H1 (cell line): ENCODE results near the gene RAB3B. TPM values are rescaled to one million over a fixed set of nuclear protein-coding genes. Genes with fewer than 3 reads are reported as not detected.

Experiments used
- CTCF ChIA-PET: fragments of 300-600 bp; sonication (Branson Sonifier 250); formaldehyde crosslinking; loops from one replicate; lab custom pipeline; 2021; ENCODE audit not compliant: partially characterized antibody; lab: Charles Lee
- POLR2A ChIA-PET: fragments of 300-600 bp; sonication (Branson Sonifier 250); formaldehyde crosslinking; loops from one replicate; lab custom pipeline; 2021; ENCODE audit warnings: inconsistent platforms; ENCODE audit not compliant: partially characterized antibody; lab: Charles Lee
- DNase-seq, 2 experiments: peaks; one replicate each; pipeline versions ENCODE4 v3.0.0 to v3.0.0-alpha.2; 2010 to 2022; ENCODE audit warnings: low spot score in 2 of 2, low read depth in 1 of 2, mixed read lengths in 1 of 2
- FAIRE-seq: peaks from 2 replicates; lab custom pipeline; 2011; peaks lifted over from hg19 to GRCh38; lab: Jason Lieb, UNC
- H2AFZ ChIP-seq: 2 replicates; pipeline ENCODE4 v1.8.1; 2012; ENCODE audit warnings: low read length, inconsistent platforms
- H2AK5ac ChIP-seq: 2 replicates; pipeline ENCODE4 v1.6.1; 2013; ENCODE audit warnings: low read depth, low read length
- H2BK120ac ChIP-seq: replicated peaks from 2 replicates; pipeline ENCODE3; 2013; ENCODE audit warnings: low read depth, low read length, inconsistent platforms
- H2BK12ac ChIP-seq: 2 replicates; pipeline ENCODE4 v1.6.1; 2013; ENCODE audit warnings: low read depth, low read length
- H2BK15ac ChIP-seq: 2 replicates; pipeline ENCODE4 v1.6.1; 2013; ENCODE audit warnings: low read length
- H2BK20ac ChIP-seq: 2 replicates; pipeline ENCODE4 v1.6.1; 2013; ENCODE audit warnings: low read length
- H2BK5ac ChIP-seq: 2 replicates; pipeline ENCODE4 v1.6.1; 2013; ENCODE audit warnings: low read depth, low read length
- H3K14ac ChIP-seq: 2 replicates; pipeline ENCODE4 v1.6.1; 2013; ENCODE audit warnings: inconsistent platforms; ENCODE audit not compliant: insufficient read length
- H3K18ac ChIP-seq: 2 replicates; pipeline ENCODE4 v1.6.1; 2013; ENCODE audit warnings: low read length; ENCODE audit errors: extremely low read depth
- H3K23ac ChIP-seq: 2 replicates; pipeline ENCODE4 v1.6.1; 2013; ENCODE audit warnings: inconsistent platforms; ENCODE audit not compliant: insufficient read length
- H3K23me2 ChIP-seq: 2 replicates; pipeline ENCODE4 v1.6.1; 2013; ENCODE audit warnings: low read depth, low read length
- H3K27ac ChIP-seq: 2 replicates; pipeline ENCODE4 v1.6.1; 2011; ENCODE audit warnings: low read depth, low read length, inconsistent platforms
- H3K27me3 ChIP-seq, 4 experiments: replicated peaks in 1 of 4; 1 replicate in 1 of 4; 2 replicates in 3 of 4; pipeline versions ENCODE4 v1.6.1 to v1.8.1; 2011 to 2013; ENCODE audit warnings: low read length in 3 of 4, mild to moderate bottlenecking in 3 of 4, inconsistent platforms in 2 of 4, mixed read lengths in 2 of 4, moderate library complexity in 1 of 4; ENCODE audit not compliant: control insufficient read depth in 3 of 4, insufficient read depth in 3 of 4; ENCODE audit errors: extremely low read depth in 1 of 4
- H3K36me3 ChIP-seq, 4 experiments: 2 replicates each; pipeline versions ENCODE4 v1.6.1 to v1.8.1; 2011 to 2013; ENCODE audit warnings: mild to moderate bottlenecking in 4 of 4, low read length in 3 of 4, moderate library complexity in 2 of 4, control low read depth in 1 of 4, inconsistent platforms in 1 of 4; ENCODE audit not compliant: insufficient read depth in 4 of 4, control insufficient read depth in 2 of 4
- H3K4ac ChIP-seq: replicated peaks from 2 replicates; pipeline ENCODE3; 2013; ENCODE audit warnings: low read length, low read depth, mixed read lengths, inconsistent platforms; ENCODE audit not compliant: insufficient read length
- H3K4me1 ChIP-seq, 4 experiments: replicated peaks in 1 of 4; 1 replicate in 1 of 4; 2 replicates in 3 of 4; pipeline versions ENCODE4 v1.6.1 to v1.8.1; 2011 to 2013; ENCODE audit warnings: low read length in 3 of 4, inconsistent platforms in 2 of 4, mixed read lengths in 1 of 4; ENCODE audit not compliant: insufficient read depth in 4 of 4, control insufficient read depth in 3 of 4
- H3K4me2 ChIP-seq, 2 experiments: 2 replicates each; pipeline versions ENCODE4 v1.6.1 to v1.8.1; 2011 to 2013; ENCODE audit warnings: low read depth in 2 of 2, low read length in 2 of 2, control low read depth in 1 of 2, inconsistent platforms in 1 of 2, mild to moderate bottlenecking in 1 of 2; ENCODE audit not compliant: insufficient read depth in 1 of 2
- H3K4me3 ChIP-seq, 4 experiments: fragments of 200-600, 300-600 bp in 1 of 4; sonication (generic), shearing (Covaris generic), sonication (Bioruptor Twin) in 1 of 4; 2 replicates each; pipeline versions ENCODE4 v1.5.1 to v1.8.1; 2011 to 2016; ENCODE audit warnings: low read length in 4 of 4, low read depth in 3 of 4, control low read depth in 2 of 4, inconsistent platforms in 2 of 4, mild to moderate bottlenecking in 2 of 4, mixed read lengths in 1 of 4, moderate library complexity in 1 of 4; ENCODE audit not compliant: insufficient read depth in 2 of 4; ENCODE audit errors: extremely low read depth in 1 of 4
- H3K56ac ChIP-seq: replicated peaks from 2 replicates; pipeline ENCODE3; 2013; ENCODE audit warnings: low read depth, mild to moderate bottlenecking, mixed read lengths, low read length, inconsistent platforms; ENCODE audit not compliant: insufficient read length
- H3K79me1 ChIP-seq: 2 replicates; pipeline ENCODE4 v1.6.1; 2013; ENCODE audit warnings: low read depth, low read length, control low read depth
- H3K79me2 ChIP-seq, 2 experiments: 2 replicates each; pipeline versions ENCODE4 v1.6.1 to v1.8.1; 2012 to 2013; ENCODE audit warnings: low read length in 2 of 2, mild to moderate bottlenecking in 2 of 2, inconsistent platforms in 1 of 2; ENCODE audit not compliant: insufficient read depth in 2 of 2, control insufficient read depth in 1 of 2
- H3K9ac ChIP-seq, 4 experiments: replicated peaks in 1 of 4; 1 replicate in 1 of 4; 2 replicates in 3 of 4; pipeline versions ENCODE4 v1.6.1 to v1.8.1; 2011 to 2013; ENCODE audit warnings: low read depth in 3 of 4, low read length in 3 of 4, control low read depth in 2 of 4, mild to moderate bottlenecking in 2 of 4, moderate library complexity in 2 of 4, inconsistent platforms in 1 of 4; ENCODE audit errors: extremely low read depth in 1 of 4
- H3K9me3 ChIP-seq, 2 experiments: 2 replicates each; pipeline versions ENCODE4 v1.6.1 to v1.8.1; 2012 to 2013; ENCODE audit warnings: mild to moderate bottlenecking in 2 of 2, moderate library complexity in 2 of 2, control low read depth in 1 of 2, inconsistent platforms in 1 of 2, low read depth in 1 of 2, low read length in 1 of 2, mixed read lengths in 1 of 2; ENCODE audit not compliant: insufficient read depth in 2 of 2
- H4K20me1 ChIP-seq, 2 experiments: replicated peaks in 1 of 2; 2 replicates each; pipeline versions ENCODE3 to v1.8.1; 2011 to 2013; ENCODE audit warnings: inconsistent platforms in 2 of 2, low read length in 2 of 2, mild to moderate bottlenecking in 1 of 2; ENCODE audit not compliant: insufficient read depth in 2 of 2, control insufficient read depth in 1 of 2
- H4K5ac ChIP-seq: 2 replicates; pipeline ENCODE4 v1.6.1; 2013; ENCODE audit warnings: low read length, low read depth, mixed read lengths, inconsistent platforms; ENCODE audit not compliant: insufficient read length
- H4K8ac ChIP-seq: 2 replicates; pipeline ENCODE4 v1.8.0; 2013; ENCODE audit warnings: mild to moderate bottlenecking, moderate library complexity, low read length, inconsistent platforms; ENCODE audit not compliant: insufficient read depth; ENCODE audit errors: extremely low read depth
- H4K91ac ChIP-seq: replicated peaks from 2 replicates; pipeline ENCODE3; 2013; ENCODE audit warnings: low read length, mixed read lengths, inconsistent platforms; ENCODE audit not compliant: insufficient read length
- BACH1 ChIP-seq: IDR thresholded peaks from 2 replicates; pipeline ENCODE4 v1.6.1; 2012; ENCODE audit warnings: low read length, improper control_type of control experiment
- CEBPB ChIP-seq: IDR thresholded peaks from 2 replicates; pipeline ENCODE4 v1.6.1; 2012; ENCODE audit warnings: low read depth, low read length
- CTCF ChIP-seq, 3 experiments: IDR thresholded peaks; 1 replicate in 2 of 3; 2 replicates in 1 of 3; pipeline versions ENCODE4 v1.5.1 to v1.6.1; 2011; ENCODE audit warnings: low read length in 3 of 3, mild to moderate bottlenecking in 3 of 3, inconsistent platforms in 2 of 3, low read depth in 1 of 3, moderate library complexity in 1 of 3; ENCODE audit not compliant: insufficient read depth in 1 of 3; ENCODE audit errors: control extremely low read depth in 1 of 3
- JUN ChIP-seq: IDR thresholded peaks from 2 replicates; pipeline ENCODE4 v1.6.1; 2011; ENCODE audit warnings: low read depth, mild to moderate bottlenecking, improper control_type of control experiment, low read length
- PHF8 ChIP-seq: fragments of 200-600 bp; sonication (generic); conservative IDR thresholded peaks from 2 replicates; pipeline ENCODE4 v1.7.1; 2012; ENCODE audit warnings: low read depth, mild to moderate bottlenecking, inconsistent platforms, low read length, moderate library complexity
- RAD21 ChIP-seq, 2 experiments: IDR thresholded peaks in 1 of 2; conservative IDR thresholded peaks in 1 of 2; 2 replicates each; pipeline ENCODE4 v1.6.1; 2011; ENCODE audit warnings: low read depth in 2 of 2, low read length in 2 of 2, improper control_type of control experiment in 1 of 2, inconsistent platforms in 1 of 2, mild to moderate bottlenecking in 1 of 2, moderate library complexity in 1 of 2
- SIN3A ChIP-seq, 2 experiments: IDR thresholded peaks in 1 of 2; conservative IDR thresholded peaks in 1 of 2; 2 replicates each; pipeline ENCODE4 v1.6.1; 2011 to 2012; ENCODE audit warnings: low read length in 2 of 2, improper control_type of control experiment in 1 of 2, low read depth in 1 of 2, mild to moderate bottlenecking in 1 of 2
- SUZ12 ChIP-seq: fragments of 200-600 bp; sonication (generic); IDR thresholded peaks from 2 replicates; pipeline ENCODE4 v1.6.1; 2012; ENCODE audit warnings: mild to moderate bottlenecking, inconsistent platforms, low read length, moderate library complexity, mixed read lengths
- WGBS, 2 experiments: shearing (Covaris generic) in 1 of 2; methylation state at CpG; one replicate each; pipeline versions ENCODE4 v1.1.6 to v1.1.7; 2013 to 2015; ENCODE audit warnings: low lambda C conversion rate in 2 of 2, mixed read lengths in 2 of 2, inconsistent platforms in 1 of 2, low coverage in 1 of 2, missing lambda C conversion rate in 1 of 2; ENCODE audit not compliant: insufficient replicate concordance in 2 of 2, insufficient coverage in 1 of 2, insufficient read length in 1 of 2; ENCODE audit errors: extremely low coverage in 1 of 2, missing lambda C conversion rate in 1 of 2; 5-methylcytosine and 5-hydroxymethylcytosine counted together
- polyA plus RNA-seq, 7 experiments: library from polyadenylated mRNA; depleted of rRNA in 3 of 7; stranded (reverse) in 5 of 7; unstranded in 2 of 7; fragments of >200 nt in 5 of 7; fragments of 200-250 nt in 2 of 7; gene quantifications; 1 replicate in 5 of 7; 2 replicates in 1 of 7; 4 replicates in 1 of 7; pipeline versions ENCODE4 v1.2.1 to v1.2.3, GENCODE V29; 2011 to 2013; ENCODE audit warnings: missing spikeins in 2 of 7, mixed read lengths in 2 of 7
- total RNA-seq: library from RNA; stranded (reverse); fragmentation: NEBNext Ultra II Directional; extraction: Animal tissue kit (Norgen Biotek cat#: 25700); gene quantifications from 2 replicates; pipeline ENCODE4 v1.2.1, GENCODE V29; 2021

RAB3B gene
- total and polyA plus RNA-seq, 2 of the 8 experiments (the other 6 are each of a cell fraction or from before 2014, with no cell fraction given) = 12.5 to 36.8 TPM

- Histone ChIP-seq H3K18ac (no peak overlapping the region), H3K79me1 (no peaks in the 10 kb centered on the region), H3K9ac (no peak overlapping the region), H3K56ac (no peak overlapping the region), H2AK5ac (no peak overlapping the region), H3K9me3 (no peaks in the 10 kb centered on the region), H4K8ac (no peak overlapping the region), H3K27ac (no peak overlapping the region), H3K14ac (no peak overlapping the region), H2BK20ac (no peak overlapping the region), H4K5ac (no peak overlapping the region), H4K20me1 (no peaks in the 10 kb centered on the region), H2BK120ac (no peak overlapping the region), H3K4me1 (peaks cover 9 to 19% (median 18%) of the 10 kb centered on the region in 4 experiments; a peak in 6 of 7 replicates), H3K79me2 (no peaks in the 10 kb centered on the region), H2BK15ac (no peak overlapping the region), H3K4me2 (no peak overlapping the region), H2AFZ (no peak overlapping the region), H3K4me3 (no peak overlapping the region), H3K4ac (no peak overlapping the region), H3K23me2 (no peaks in the 10 kb centered on the region), H3K27me3 (no peaks in the 10 kb centered on the region; a peak in 1 of 7 replicates), H3K36me3 (no peaks in the 10 kb centered on the region), H3K23ac (no peak overlapping the region), H2BK5ac (no peak overlapping the region), H4K91ac (no peak overlapping the region), H2BK12ac (no peak overlapping the region)
- FAIRE-seq (peak; percentile 98), DNase-seq (peak in 1 of 2 experiments; percentile 65)
- POLR2A ChIA-PET = interaction anchor here (1.6 kb wide), 1 partner anchor 127 kb away, joined by 3 read pairs; no protein-coding TSS in a partner anchor
- WGBS, 2 experiments = 66% methylated on average over 9 of the region's 9 CpGs; no CpG with 5 or more reads in 1 of the 2 experiments
- CTCF ChIA-PET = interaction anchor here (0.6 to 1.9 kb wide), 20 partner anchors 16 to 206 kb away, joined by 3 to 8 read pairs (median 4); no protein-coding TSS in a partner anchor
- TF ChIP-seq RAD21 (IDR thresholded peaks at IDR 0.05 in 1 of 2, conservative IDR thresholded peaks at IDR 0.05 in 1 of 2; ENCODE audit: low read depth in 2 of 2, low read length in 2 of 2) (peak; percentile 99), SUZ12 (no peak), JUN (no peak), BACH1 (no peak), SIN3A (conservative IDR thresholded peaks at IDR 0.05 in 1 of 2, IDR thresholded peaks at IDR 0.05 in 1 of 2; ENCODE audit: low read depth in 1 of 2, low read length in 2 of 2) (peak; percentile 76 to 83; a peak in 3 of 4 replicates), CTCF (IDR thresholded peaks at IDR 0.05; ENCODE audit: control extremely low read depth in 1 of 3, insufficient read depth in 1 of 3, low read depth in 1 of 3, low read length in 3 of 3) (peak; percentile 48 to 98 (median 83)), PHF8 (no peak), CEBPB (peak; percentile 81)
Observed at GRCh38 chr1:52002038-52002917, 11.8 kb upstream of the RAB3B start.
